Natural killer cell treated with Interleukin-12 subunit alpha and Interleukin-12 subunit beta and Interleukin-15 and Interleukin-18, amount 100 ng/mL, for 72 hours (primary cell): ENCODE measurements around the gene HSP90AA1. TPM values are rescaled to one million over a fixed set of nuclear protein-coding genes. Genes with fewer than 3 reads are reported as not detected.

Source experiments
- ATAC-seq, 2 donors: fragments of 150-1000 bp; cut with Tn5 transposase in 1 of 2; sonication (Bioruptor Pico), chemical (Tn5 transposase) in 1 of 2; 2 replicates each; pipeline ENCODE4 v1.10.0; 2021
- DNase-seq: peaks from one replicate; pipeline ENCODE4 v3.0.0; 2022; ENCODE audit warnings: low spot score
- H3K27ac Mint-ChIP-seq, 2 donors: 1 replicate in 1 of 2; 2 replicates in 1 of 2; pipeline ENCODE4 v1.8.0; 2022; ENCODE audit warnings: mixed read lengths in 2 of 2, mild to moderate bottlenecking in 1 of 2, moderate library complexity in 1 of 2
- H3K27me3 Mint-ChIP-seq, 2 donors: 1 replicate in 1 of 2; 2 replicates in 1 of 2; pipeline ENCODE4 v1.8.0; 2022; ENCODE audit warnings: mixed read lengths in 2 of 2
- H3K36me3 Mint-ChIP-seq: one replicate; pipeline ENCODE4 v1.8.0; 2022; ENCODE audit warnings: mixed read lengths
- H3K4me1 Mint-ChIP-seq, 2 donors: 1 replicate in 1 of 2; 2 replicates in 1 of 2; pipeline ENCODE4 v1.8.0; 2022; ENCODE audit warnings: low read depth in 2 of 2, mixed read lengths in 2 of 2, mild to moderate bottlenecking in 1 of 2
- H3K4me3 Mint-ChIP-seq: one replicate; pipeline ENCODE4 v1.8.0; 2022; ENCODE audit warnings: mixed read lengths
- H3K9me3 Mint-ChIP-seq: 2 replicates; pipeline ENCODE4 v1.8.0; 2022; ENCODE audit warnings: mixed read lengths
- total RNA-seq, 2 donors: library from RNA; stranded (reverse); gene quantifications; one replicate each; pipeline ENCODE4 v1.2.3, GENCODE V29; 2022

The HSP90AA1 gene
- total RNA-seq, 2 donors from 2014 or later: 831 to 919 TPM

DNA sequence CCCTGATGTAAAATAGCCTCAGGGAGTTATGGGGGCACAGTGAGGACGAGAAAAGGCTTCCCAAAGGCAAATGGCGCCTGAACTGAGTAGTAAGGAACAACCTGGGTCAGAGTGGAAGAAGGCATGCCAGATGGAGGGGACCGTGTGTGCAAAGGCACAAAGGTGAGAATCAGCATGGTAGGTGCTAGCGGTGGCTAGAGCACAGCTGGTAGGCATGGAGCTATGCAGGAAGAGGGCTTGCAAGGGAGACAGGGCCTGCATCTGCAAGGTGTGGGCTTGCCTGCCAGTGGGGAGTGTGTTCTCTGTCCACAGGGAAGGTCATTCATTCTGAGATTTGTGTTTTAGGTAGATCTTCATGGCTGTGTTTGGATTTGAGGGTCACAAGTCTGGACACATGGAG lies 18.5 kb upstream of the HSP90AA1 start:
- Mint-ChIP-seq H3K9me3 (no peaks in the 10 kb centered on the region), H3K27me3 (peaks cover 0 to 13% of the 10 kb centered on the region in 2 donors), H3K4me1 (no peaks in the 10 kb centered on the region), H3K4me3 (no peak overlapping the region), H3K27ac (no peak overlapping the region), H3K36me3 (no peaks in the 10 kb centered on the region)
- DNase-seq (no peak), ATAC-seq (peak in 1 of 2 donors; percentile 50)

DNA sequence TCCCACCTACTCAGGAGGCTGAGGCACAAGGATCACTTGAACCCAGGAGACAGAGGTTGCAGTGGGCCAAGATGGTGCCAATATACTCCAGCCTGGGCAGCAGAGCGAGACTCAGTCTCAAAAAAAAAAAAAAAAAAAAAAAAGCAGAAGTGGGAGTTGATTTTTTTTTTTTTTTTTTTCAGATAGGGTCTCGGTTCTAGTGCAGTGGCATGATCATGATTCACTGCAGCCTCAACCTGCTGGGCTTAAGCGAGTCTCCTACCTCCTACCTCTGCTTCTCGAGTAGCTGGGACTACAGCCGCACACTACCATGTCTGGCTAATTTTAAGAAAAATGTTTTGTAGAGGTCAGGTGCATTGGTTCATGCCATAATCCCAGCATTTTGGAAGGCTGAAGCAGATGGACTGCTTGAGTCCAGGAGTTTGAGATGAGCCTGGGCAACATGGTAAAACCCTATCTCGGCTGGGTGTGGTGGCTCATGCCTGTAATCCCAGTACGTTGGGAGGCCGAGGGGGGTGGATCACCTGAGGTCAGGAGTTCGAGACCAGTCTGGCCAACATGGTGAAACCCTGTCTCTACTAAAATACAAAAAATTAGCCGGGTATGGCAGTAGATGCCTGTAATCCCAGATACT lies 16.3 kb upstream of the HSP90AA1 start:
- Mint-ChIP-seq H3K9me3 (no peaks in the 10 kb centered on the region), H3K27ac (no peak overlapping the region), H3K27me3 (peaks cover 0 to 9% of the 10 kb centered on the region in 2 donors), H3K36me3 (no peaks in the 10 kb centered on the region), H3K4me1 (no peaks in the 10 kb centered on the region), H3K4me3 (no peak overlapping the region)
- DNase-seq (no peak), ATAC-seq (no peak)

GRCh38 chr14:102097441-102098135 lies 10.7 kb upstream of the HSP90AA1 start:
- no peak overlapping the region for H3K27ac Mint-ChIP-seq

DNA sequence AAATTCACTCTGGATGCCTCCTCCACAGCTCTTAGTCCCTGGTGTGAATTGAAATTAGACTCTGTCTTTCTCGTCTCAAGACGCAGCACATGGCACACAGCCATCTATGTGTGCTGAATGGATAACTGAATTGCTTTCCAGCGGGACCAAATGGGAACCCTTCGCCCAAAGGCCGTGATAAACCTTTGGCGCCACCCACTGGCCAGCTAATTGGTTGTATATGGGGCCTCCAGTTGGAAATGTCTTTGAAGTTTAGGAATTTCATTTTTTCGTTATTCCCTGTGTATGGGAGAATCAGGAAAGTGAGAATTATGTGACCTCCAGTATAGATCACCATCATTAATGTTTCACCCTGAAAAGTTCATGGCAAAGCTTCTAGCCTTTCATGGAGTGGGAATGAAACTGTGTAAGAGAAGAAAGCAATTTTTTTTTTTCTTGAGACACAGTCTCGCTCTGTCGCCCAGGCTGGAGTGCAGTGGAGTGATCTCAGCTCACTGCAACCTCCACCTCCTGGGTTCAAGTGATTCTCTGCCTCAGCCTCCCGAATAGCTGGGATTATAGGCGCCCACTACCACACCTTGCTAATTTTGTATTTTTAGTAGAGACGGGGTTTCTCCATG lies 9.8 kb upstream of the HSP90AA1 start:
- Mint-ChIP-seq H3K4me1 (peaks cover 3 to 13% of the 10 kb centered on the region in 2 donors), H3K36me3 (no peaks in the 10 kb centered on the region), H3K27me3 (peaks cover 0 to 2% of the 10 kb centered on the region in 2 donors), H3K9me3 (no peaks in the 10 kb centered on the region), H3K4me3 (no peak overlapping the region), H3K27ac (peak overlapping the region in 1 of 2 donors; percentile 0)
- DNase-seq (peak; percentile 75), ATAC-seq (peak; percentile 61 to 78)

More at GRCh38 chr14:102097441-102098135, 10.7 kb upstream of the HSP90AA1 start:
- H3K36me3 Mint-ChIP-seq: no peaks in the 10 kb centered on the region
- no peaks in the 10 kb centered on the region for H3K9me3 Mint-ChIP-seq
- H3K4me3 Mint-ChIP-seq: no peak overlapping the region
- peaks cover 0 to 2% of the 10 kb centered on the region in 2 donors for H3K27me3 Mint-ChIP-seq
- no peak for ATAC-seq
- H3K4me1 Mint-ChIP-seq: peaks cover 3 to 13% of the 10 kb centered on the region in 2 donors
- no peak for DNase-seq

DNA sequence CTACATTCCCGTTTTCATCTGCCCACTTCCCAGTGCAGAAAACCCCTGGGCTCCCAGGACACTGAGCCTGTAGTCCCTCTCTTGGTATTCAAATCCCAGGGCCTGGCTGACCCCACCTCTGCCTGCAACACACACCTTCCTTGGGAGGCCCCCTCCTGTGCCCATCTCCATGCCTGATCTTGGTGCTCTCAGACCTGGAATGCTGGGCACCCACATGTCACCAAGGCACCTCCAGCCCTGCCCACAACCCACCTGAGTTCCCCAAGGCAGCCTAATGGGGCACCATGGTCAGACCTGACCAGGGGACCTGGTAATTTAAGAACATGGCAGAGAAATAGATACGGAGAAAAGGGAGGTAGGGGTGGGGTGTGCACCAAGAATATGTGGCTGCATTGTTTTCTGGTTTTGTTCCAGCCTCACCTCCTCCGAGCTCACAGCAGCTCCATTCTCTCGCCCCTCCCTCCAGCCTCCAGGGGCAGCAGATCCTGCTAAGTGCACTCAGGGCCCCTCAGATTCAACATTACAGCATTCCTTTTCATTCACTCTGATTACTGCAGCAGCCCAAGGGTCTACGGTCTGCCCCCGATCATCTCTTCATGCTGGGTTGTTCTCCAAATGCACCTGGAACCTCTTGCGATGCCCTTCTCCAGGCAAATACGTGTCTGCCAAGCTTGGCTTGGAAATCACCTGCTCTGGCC lies 9.2 kb upstream of the HSP90AA1 start:
- Mint-ChIP-seq H3K27ac (peak overlapping the region in 1 of 2 donors; percentile 9), H3K4me3 (no peak overlapping the region), H3K27me3 (peaks cover 0 to 1% of the 10 kb centered on the region in 2 donors), H3K9me3 (no peaks in the 10 kb centered on the region), H3K36me3 (no peaks in the 10 kb centered on the region), H3K4me1 (peaks cover 3 to 13% of the 10 kb centered on the region in 2 donors)
- ATAC-seq (no peak), DNase-seq (no peak)

- H3K27ac Mint-ChIP-seq: peak overlapping the region in 1 of 2 donors; percentile 9
- no peaks in the 10 kb centered on the region for H3K36me3 Mint-ChIP-seq
- no peak for ATAC-seq
These were observed 8.5 kb upstream of the HSP90AA1 start for GRCh38 chr14:102095231-102095870.

DNA sequence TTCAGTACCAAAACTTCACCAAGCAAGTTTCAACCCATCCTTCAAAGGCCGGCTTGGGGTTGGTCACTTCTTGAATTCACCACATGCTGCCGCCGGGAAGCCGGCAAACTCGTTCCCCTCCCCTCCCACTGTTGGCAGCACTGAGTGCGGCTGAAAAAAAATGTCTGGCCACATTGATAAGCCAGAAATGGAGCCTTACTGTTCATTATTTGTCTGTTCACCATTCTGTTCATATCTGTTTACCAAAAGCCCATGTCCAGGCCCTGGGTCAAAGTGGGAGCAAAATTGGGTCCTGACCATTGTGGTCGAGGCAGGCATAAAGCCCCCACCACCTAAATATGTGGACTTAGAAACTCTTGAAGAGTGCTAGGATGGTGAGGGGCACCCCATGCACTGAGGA lies 7.3 kb upstream of the HSP90AA1 start:
- DNase-seq (no peak), ATAC-seq (no peak)
- H3K27ac Mint-ChIP-seq: no peak overlapping the region
- H3K4me1 Mint-ChIP-seq: peaks cover 19% of the 10 kb centered on the region in 2 donors
- H3K36me3 Mint-ChIP-seq: no peaks in the 10 kb centered on the region
- no peak overlapping the region for H3K4me3 Mint-ChIP-seq
- no peaks in the 10 kb centered on the region for H3K9me3 Mint-ChIP-seq
- H3K27me3 Mint-ChIP-seq: no peaks in the 10 kb centered on the region

More at GRCh38 chr14:102095231-102095870, 8.5 kb upstream of the HSP90AA1 start:
- DNase-seq: no peak
- Mint-ChIP-seq H3K27me3 (no peaks in the 10 kb centered on the region), H3K9me3 (no peaks in the 10 kb centered on the region), H3K4me3 (no peak overlapping the region), H3K4me1 (peaks cover 6 to 13% of the 10 kb centered on the region in 2 donors)

DNA sequence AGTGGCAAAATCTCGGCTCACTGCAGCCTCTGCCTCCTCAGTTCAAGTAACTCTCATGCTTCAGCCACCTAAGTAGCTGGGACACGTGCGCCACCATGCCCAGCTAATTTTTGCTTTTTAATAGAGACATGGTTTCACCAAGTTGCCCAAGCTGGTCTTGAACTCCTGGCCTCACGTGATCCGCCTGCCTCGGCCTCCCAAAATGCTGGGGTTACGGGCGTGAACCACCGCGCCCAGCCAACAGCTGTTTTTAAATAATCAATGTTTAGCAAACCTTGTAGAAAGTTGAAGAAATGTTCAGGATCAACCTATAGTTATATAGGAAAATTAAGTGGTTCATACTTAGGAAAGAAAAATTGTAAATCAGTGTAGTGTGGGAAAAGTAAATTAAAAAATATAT lies 6.0 kb upstream of the HSP90AA1 start:
- Mint-ChIP-seq H3K4me1 (peaks cover 28 to 31% of the 10 kb centered on the region in 2 donors), H3K36me3 (no peaks in the 10 kb centered on the region), H3K4me3 (no peak overlapping the region), H3K27me3 (no peaks in the 10 kb centered on the region), H3K27ac (no peak overlapping the region), H3K9me3 (no peaks in the 10 kb centered on the region)
- no peak for ATAC-seq
- no peak for DNase-seq

DNA sequence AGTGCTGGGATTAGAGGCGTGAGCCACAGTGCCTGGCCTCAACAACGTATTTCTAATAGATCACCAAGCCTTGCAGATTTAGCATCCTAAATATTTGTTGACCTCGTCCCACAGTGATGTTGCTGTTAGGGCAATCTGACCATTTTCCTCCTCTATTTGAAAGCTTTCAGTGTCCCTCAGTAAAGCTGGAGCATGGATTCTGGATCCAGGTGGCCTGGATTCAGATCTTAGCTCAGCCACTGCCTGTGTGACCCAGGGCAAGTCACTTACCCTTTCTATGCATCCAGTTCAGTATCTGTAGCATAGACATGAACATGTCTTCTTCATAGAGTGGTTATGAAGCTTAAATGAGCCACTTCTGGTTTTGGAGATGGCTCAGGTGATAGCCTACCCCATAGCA lies 3.9 kb upstream of the HSP90AA1 start:
- Mint-ChIP-seq H3K9me3 (no peaks in the 10 kb centered on the region), H3K36me3 (peaks cover 7% of the 10 kb centered on the region), H3K4me1 (peaks cover 25 to 27% of the 10 kb centered on the region in 2 donors), H3K27me3 (no peaks in the 10 kb centered on the region), H3K27ac (peak overlapping the region; percentile 74 to 97), H3K4me3 (no peak overlapping the region)
- DNase-seq (no peak), ATAC-seq (no peak)

GRCh38 chr14:102089621-102090343 lies 2.9 kb upstream of the HSP90AA1 start:
- no peak for DNase-seq
- peaks cover 16% of the 10 kb centered on the region for H3K36me3 Mint-ChIP-seq
- no peak for ATAC-seq
- peak overlapping the region; percentile 97 for H3K4me3 Mint-ChIP-seq
- H3K9me3 Mint-ChIP-seq: no peaks in the 10 kb centered on the region
- H3K4me1 Mint-ChIP-seq: peaks cover 33% of the 10 kb centered on the region in 2 donors
- H3K27me3 Mint-ChIP-seq: no peaks in the 10 kb centered on the region
- H3K27ac Mint-ChIP-seq: peak overlapping the region; percentile 74 to 97

- H3K36me3 Mint-ChIP-seq: peaks cover 32% of the 10 kb centered on the region
These were observed 1.4 kb upstream of the HSP90AA1 start for GRCh38 chr14:102088012-102088792.

GRCh38 chr14:102087762-102088011 lies 843 bp upstream of the HSP90AA1 start:
- Mint-ChIP-seq H3K4me3 (peak overlapping the region; percentile 97), H3K27ac (peak overlapping the region; percentile 74 to 97), H3K36me3 (peaks cover 37% of the 10 kb centered on the region), H3K4me1 (peaks cover 49 to 50% of the 10 kb centered on the region in 2 donors), H3K9me3 (no peaks in the 10 kb centered on the region), H3K27me3 (no peaks in the 10 kb centered on the region)
- no peak for ATAC-seq
- DNase-seq: no peak

More at GRCh38 chr14:102088012-102088792, 1.4 kb upstream of the HSP90AA1 start:
- DNase-seq (peak; percentile 76), ATAC-seq (no peak)
- no peaks in the 10 kb centered on the region for H3K9me3 Mint-ChIP-seq
- H3K27me3 Mint-ChIP-seq: no peaks in the 10 kb centered on the region
- H3K4me3 Mint-ChIP-seq: peak overlapping the region; percentile 97
- H3K4me1 Mint-ChIP-seq: peaks cover 44 to 45% of the 10 kb centered on the region in 2 donors
- H3K27ac Mint-ChIP-seq: peak overlapping the region; percentile 74 to 97
